CD4-positive, alpha-beta T cell treated with Interleukin-15 for 1 hour (primary cell): ENCODE measurements around the gene MFSD12.
"Not testable (repeated sequence)": the region's sequence is repeated elsewhere in the genome, so short reads cannot be mapped to it uniquely, and the experiment has no call there.

Experiments
- DNase-seq: peaks from one replicate; pipeline ENCODE4 v3.0.0-alpha.2; 2020

MFSD12 gene

GRCh38 chr19:3521104-3521445 is 36.3 kb downstream of the MFSD12 start:
- no peak for DNase-seq

GRCh38 chr19:3520166-3521103 is 37.0 kb downstream of the MFSD12 start:
- DNase-seq: no peak

GRCh38 chr19:3519126-3519525 is 38.3 kb downstream of the MFSD12 start:
- DNase-seq: no peak

- no peak for DNase-seq
Observed at GRCh38 chr19:3518659-3519058, 38.7 kb downstream of the MFSD12 start.

- no peak for DNase-seq
Observed at GRCh38 chr19:3518255-3518654, 39.1 kb downstream of the MFSD12 start.

- no peak for DNase-seq
Observed at GRCh38 chr19:3517638-3518037, 39.7 kb downstream of the MFSD12 start.

GRCh38 chr19:3516675-3517207 is 40.6 kb downstream of the MFSD12 start:
- peak; percentile 72 for DNase-seq

GRCh38 chr19:3515891-3516422 is 41.4 kb downstream of the MFSD12 start:
- DNase-seq: no peak

- no peak for DNase-seq
Observed at GRCh38 chr19:3514930-3515329, 42.5 kb downstream of the MFSD12 start.

- DNase-seq: no peak
Observed at GRCh38 chr19:3513229-3514140, 43.9 kb downstream of the MFSD12 start.

GRCh38 chr19:3512562-3513228 is 44.7 kb downstream of the MFSD12 start:
- no peak for DNase-seq

GRCh38 chr19:3511506-3512251 is 45.7 kb downstream of the MFSD12 start:
- DNase-seq: no peak

GRCh38 chr19:3510727-3511126 is 46.7 kb downstream of the MFSD12 start:
- no peak for DNase-seq

GRCh38 chr19:3509566-3509989 is 47.8 kb downstream of the MFSD12 start:
- DNase-seq: no peak

GRCh38 chr19:3508771-3509535 is 48.4 kb downstream of the MFSD12 start:
- no peak for DNase-seq

GRCh38 chr19:3508121-3508661 is 49.2 kb downstream of the MFSD12 start:
- not testable (repeated sequence) for DNase-seq

- peak; percentile 51 for DNase-seq
Observed at GRCh38 chr19:3507371-3508120, 49.8 kb downstream of the MFSD12 start.

GRCh38 chr19:3506384-3507340 is 50.7 kb downstream of the MFSD12 start:
- peak; percentile 55 for DNase-seq
